ENCODE measurements around the gene FAM181A.

Gene FAM181A

GRCh38 chr14:93939304-93940229 lies 12.4 kb downstream of the FAM181A start:
- peaks cover 20% of the 10 kb centered on the region for H3K4me1 ChIP-seq (ENCODE audit: insufficient read depth, low read length)
- H3K9me3 ChIP-seq (ENCODE audit: low read length): peaks cover 7% of the 10 kb centered on the region
- no peak overlapping the region for H2AFZ ChIP-seq (ENCODE audit: low read depth, low read length)
- no peaks in the 10 kb centered on the region for H3K36me3 ChIP-seq (ENCODE audit: insufficient read depth, low read length)
- peaks cover 2% of the 10 kb centered on the region for H3K27me3 ChIP-seq (ENCODE audit: insufficient read depth, low read length)
- no peak overlapping the region for H3K4me3 ChIP-seq (ENCODE audit: low read length)

- no peaks in the 10 kb centered on the region for H3K36me3 ChIP-seq (ENCODE audit: insufficient read depth, low read length)
- peaks cover 7% of the 10 kb centered on the region for H3K9me3 ChIP-seq (ENCODE audit: low read length)
- peaks cover 4% of the 10 kb centered on the region for H3K27me3 ChIP-seq (ENCODE audit: insufficient read depth, low read length)
- no peak overlapping the region for H2AFZ ChIP-seq (ENCODE audit: low read depth, low read length)
- H3K4me1 ChIP-seq (ENCODE audit: insufficient read depth, low read length): peaks cover 17% of the 10 kb centered on the region
- H3K4me3 ChIP-seq (ENCODE audit: low read length): no peak overlapping the region
These were observed 13.3 kb downstream of the FAM181A start for GRCh38 chr14:93940437-93940836.

GRCh38 chr14:93941293-93941910 lies 14.3 kb downstream of the FAM181A start:
- Histone ChIP-seq H3K27me3 (ENCODE audit: insufficient read depth, low read length) (peaks cover 9% of the 10 kb centered on the region), H3K36me3 (ENCODE audit: insufficient read depth, low read length) (no peaks in the 10 kb centered on the region), H3K4me3 (ENCODE audit: low read length) (no peak overlapping the region), H2AFZ (ENCODE audit: low read depth, low read length) (no peak overlapping the region), H3K9me3 (ENCODE audit: low read length) (peaks cover 7% of the 10 kb centered on the region), H3K4me1 (ENCODE audit: insufficient read depth, low read length) (peaks cover 15% of the 10 kb centered on the region)

GRCh38 chr14:93943052-93943451 lies 15.9 kb downstream of the FAM181A start:
- Histone ChIP-seq H3K4me3 (ENCODE audit: low read length) (no peak overlapping the region), H3K36me3 (ENCODE audit: insufficient read depth, low read length) (no peaks in the 10 kb centered on the region), H3K9me3 (ENCODE audit: low read length) (peaks cover 7% of the 10 kb centered on the region), H2AFZ (ENCODE audit: low read depth, low read length) (no peak overlapping the region), H3K27me3 (ENCODE audit: insufficient read depth, low read length) (peaks cover 15% of the 10 kb centered on the region), H3K4me1 (ENCODE audit: insufficient read depth, low read length) (peaks cover 15% of the 10 kb centered on the region)

GRCh38 chr14:93943930-93944329 lies 16.8 kb downstream of the FAM181A start:
- H3K27me3 ChIP-seq (ENCODE audit: insufficient read depth, low read length): peaks cover 16% of the 10 kb centered on the region
- peaks cover 4% of the 10 kb centered on the region for H3K9me3 ChIP-seq (ENCODE audit: low read length)
- peaks cover 15% of the 10 kb centered on the region for H3K4me1 ChIP-seq (ENCODE audit: insufficient read depth, low read length)
- H3K4me3 ChIP-seq (ENCODE audit: low read length): no peak overlapping the region
- no peak overlapping the region for H2AFZ ChIP-seq (ENCODE audit: low read depth, low read length)
- H3K36me3 ChIP-seq (ENCODE audit: insufficient read depth, low read length): no peaks in the 10 kb centered on the region

GRCh38 chr14:93944348-93945069 lies 17.4 kb downstream of the FAM181A start:
- H3K36me3 ChIP-seq (ENCODE audit: insufficient read depth, low read length): no peaks in the 10 kb centered on the region
- H3K4me3 ChIP-seq (ENCODE audit: low read length): no peak overlapping the region
- H3K9me3 ChIP-seq (ENCODE audit: low read length): no peaks in the 10 kb centered on the region
- H3K27me3 ChIP-seq (ENCODE audit: insufficient read depth, low read length): peaks cover 15% of the 10 kb centered on the region
- H2AFZ ChIP-seq (ENCODE audit: low read depth, low read length): no peak overlapping the region
- peaks cover 15% of the 10 kb centered on the region for H3K4me1 ChIP-seq (ENCODE audit: insufficient read depth, low read length)

- Histone ChIP-seq H2AFZ (ENCODE audit: low read depth, low read length) (no peak overlapping the region), H3K9me3 (ENCODE audit: low read length) (no peaks in the 10 kb centered on the region), H3K4me1 (ENCODE audit: insufficient read depth, low read length) (peaks cover 15% of the 10 kb centered on the region), H3K4me3 (ENCODE audit: low read length) (no peak overlapping the region), H3K36me3 (ENCODE audit: insufficient read depth, low read length) (no peaks in the 10 kb centered on the region), H3K27me3 (ENCODE audit: insufficient read depth, low read length) (peaks cover 15% of the 10 kb centered on the region)
These were observed 17.9 kb downstream of the FAM181A start for GRCh38 chr14:93945070-93945399.

- Histone ChIP-seq H2AFZ (ENCODE audit: low read depth, low read length) (no peak overlapping the region), H3K27me3 (ENCODE audit: insufficient read depth, low read length) (peaks cover 15% of the 10 kb centered on the region), H3K4me1 (ENCODE audit: insufficient read depth, low read length) (peaks cover 15% of the 10 kb centered on the region), H3K36me3 (ENCODE audit: insufficient read depth, low read length) (no peaks in the 10 kb centered on the region), H3K4me3 (ENCODE audit: low read length) (no peak overlapping the region), H3K9me3 (ENCODE audit: low read length) (no peaks in the 10 kb centered on the region)
These were observed 19.0 kb downstream of the FAM181A start for GRCh38 chr14:93946104-93946503.

- peaks cover 11% of the 10 kb centered on the region for H3K4me1 ChIP-seq (ENCODE audit: insufficient read depth, low read length)
- H3K27me3 ChIP-seq (ENCODE audit: insufficient read depth, low read length): peaks cover 15% of the 10 kb centered on the region
- no peaks in the 10 kb centered on the region for H3K9me3 ChIP-seq (ENCODE audit: low read length)
- H3K36me3 ChIP-seq (ENCODE audit: insufficient read depth, low read length): no peaks in the 10 kb centered on the region
- H2AFZ ChIP-seq (ENCODE audit: low read depth, low read length): no peak overlapping the region
- H3K4me3 ChIP-seq (ENCODE audit: low read length): no peak overlapping the region
These were observed 19.5 kb downstream of the FAM181A start for GRCh38 chr14:93946541-93947090.

- Histone ChIP-seq H3K36me3 (ENCODE audit: insufficient read depth, low read length) (no peaks in the 10 kb centered on the region), H2AFZ (ENCODE audit: low read depth, low read length) (no peak overlapping the region), H3K4me3 (ENCODE audit: low read length) (no peak overlapping the region), H3K9me3 (ENCODE audit: low read length) (no peaks in the 10 kb centered on the region), H3K27me3 (ENCODE audit: insufficient read depth, low read length) (peaks cover 15% of the 10 kb centered on the region), H3K4me1 (ENCODE audit: insufficient read depth, low read length) (peaks cover 9% of the 10 kb centered on the region)
These were observed 20.1 kb downstream of the FAM181A start for GRCh38 chr14:93947282-93947681.

GRCh38 chr14:93949511-93950075 lies 22.4 kb downstream of the FAM181A start:
- no peaks in the 10 kb centered on the region for H3K9me3 ChIP-seq (ENCODE audit: low read length)
- peaks cover 15% of the 10 kb centered on the region for H3K27me3 ChIP-seq (ENCODE audit: insufficient read depth, low read length)
- no peak overlapping the region for H3K4me3 ChIP-seq (ENCODE audit: low read length)
- H3K4me1 ChIP-seq (ENCODE audit: insufficient read depth, low read length): peaks cover 9% of the 10 kb centered on the region
- H3K36me3 ChIP-seq (ENCODE audit: insufficient read depth, low read length): no peaks in the 10 kb centered on the region
- no peak overlapping the region for H2AFZ ChIP-seq (ENCODE audit: low read depth, low read length)

- Histone ChIP-seq H3K4me3 (ENCODE audit: low read length) (no peak overlapping the region), H3K27me3 (ENCODE audit: insufficient read depth, low read length) (peaks cover 14% of the 10 kb centered on the region), H2AFZ (ENCODE audit: low read depth, low read length) (no peak overlapping the region), H3K36me3 (ENCODE audit: insufficient read depth, low read length) (no peaks in the 10 kb centered on the region), H3K9me3 (ENCODE audit: low read length) (no peaks in the 10 kb centered on the region), H3K4me1 (ENCODE audit: insufficient read depth, low read length) (peaks cover 5% of the 10 kb centered on the region)
These were observed 23.9 kb downstream of the FAM181A start for GRCh38 chr14:93950948-93951634.
